Measurements from ENCODE around the gene ABCF2.

Gene ABCF2

DNA sequence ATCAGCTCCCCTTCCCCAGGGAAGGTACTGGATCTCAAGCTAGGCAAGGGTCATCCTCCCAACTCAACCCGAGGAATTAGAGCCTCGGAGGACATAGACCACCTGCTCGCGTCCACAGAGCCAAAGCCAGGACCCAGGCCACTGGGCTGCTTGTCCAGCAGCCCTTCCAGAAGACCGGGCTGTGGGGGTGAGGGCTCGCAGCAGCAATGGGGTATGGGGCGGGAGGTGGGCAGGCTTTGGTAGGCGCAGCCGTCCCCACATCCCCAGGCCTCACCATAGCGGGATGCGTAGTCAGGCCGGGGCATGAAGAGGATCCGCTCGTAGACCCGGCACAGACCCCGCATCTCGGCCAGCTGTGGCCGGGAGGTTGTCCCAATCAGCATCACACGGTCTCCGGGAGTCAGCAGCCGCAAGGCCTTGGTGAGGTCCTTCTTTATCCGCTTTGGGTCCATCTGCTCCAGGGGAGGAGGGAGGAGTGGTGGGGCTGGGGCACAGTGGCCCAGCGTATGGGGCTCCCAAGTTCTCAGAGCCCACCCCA lies 34.9 kb downstream of the ABCF2 start:
- H3K4me1 ChIP-seq, result peaks cover 8 to 34% (median 23%) of the 10 kb centered on the region in 10 experiments
- no peak overlapping the region for H3K4me3 ChIP-seq
- H3K9ac ChIP-seq, result no peak overlapping the region
- H3K27ac ChIP-seq, result no peak overlapping the region
- H3K36me3 ChIP-seq, result no peaks in the 10 kb centered on the region
- TF ChIP-seq Cebpa-rat (IDR thresholded peaks at IDR 0.05), result no peak
- H3K9me3 ChIP-seq (replicated peaks in 1 of 11), result no peaks in the 10 kb centered on the region
- peaks cover 0 to 38% (median 6%) of the 10 kb centered on the region in 11 experiments; a peak in 13 of 22 replicates for H4K20me1 ChIP-seq
- peaks cover 44 to 99% (median 88%) of the 10 kb centered on the region in 11 experiments for H3K27me3 ChIP-seq
- H3K4me2 ChIP-seq, result no peak overlapping the region

GRCh38 chr7:151191544-151191943 lies 35.5 kb downstream of the ABCF2 start:
- no peaks in the 10 kb centered on the region for H3K9me3 ChIP-seq (replicated peaks in 1 of 11)
- no peaks in the 10 kb centered on the region for H3K36me3 ChIP-seq
- no peak overlapping the region for H3K4me3 ChIP-seq
- H4K20me1 ChIP-seq, result peaks cover 0 to 34% (median 8%) of the 10 kb centered on the region in 11 experiments; a peak in 13 of 22 replicates
- H3K9ac ChIP-seq, result no peak overlapping the region
- H3K4me2 ChIP-seq, result no peak overlapping the region
- peaks cover 8 to 40% (median 26%) of the 10 kb centered on the region in 10 experiments for H3K4me1 ChIP-seq
- H3K27ac ChIP-seq, result no peak overlapping the region
- TF ChIP-seq Cebpa-rat (IDR thresholded peaks at IDR 0.05), result no peak
- peaks cover 42 to 99% (median 88%) of the 10 kb centered on the region in 11 experiments for H3K27me3 ChIP-seq

- no peaks in the 10 kb centered on the region for H3K9me3 ChIP-seq (replicated peaks in 1 of 11)
- TF ChIP-seq Cebpa-rat (IDR thresholded peaks at IDR 0.05), result no peak
- peak overlapping the region in 1 of 11 experiments; percentile 94; a peak in 1 of 22 replicates for H3K4me2 ChIP-seq
- no peak overlapping the region for H3K27ac ChIP-seq
- H4K20me1 ChIP-seq, result peaks cover 0 to 30% (median 8%) of the 10 kb centered on the region in 11 experiments; a peak in 13 of 22 replicates
- peaks cover 8 to 35% (median 22%) of the 10 kb centered on the region in 10 experiments for H3K4me1 ChIP-seq
- no peak overlapping the region for H3K4me3 ChIP-seq
- H3K36me3 ChIP-seq, result no peaks in the 10 kb centered on the region
- no peak overlapping the region for H3K9ac ChIP-seq
- peaks cover 23 to 89% (median 66%) of the 10 kb centered on the region in 11 experiments for H3K27me3 ChIP-seq
Measured at GRCh38 chr7:151189038-151189437, 38.0 kb downstream of the ABCF2 start.

DNA sequence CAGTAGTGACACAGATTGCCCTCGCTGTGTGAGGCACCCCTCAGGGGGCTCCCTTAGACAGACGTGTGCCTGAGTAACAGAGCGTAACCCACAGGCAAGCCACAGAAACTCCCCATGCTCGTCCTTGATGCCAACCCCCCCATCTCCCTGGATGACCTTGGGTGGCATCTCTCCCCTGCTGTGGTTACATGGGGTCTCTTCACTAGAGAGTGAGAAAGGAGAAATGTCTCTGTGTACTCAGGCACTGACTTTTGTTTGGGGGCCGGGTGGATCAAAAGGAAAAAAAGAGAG lies 38.8 kb downstream of the ABCF2 start:
- Histone ChIP-seq H3K27ac (no peak overlapping the region), H3K27me3 (peaks cover 23 to 81% (median 63%) of the 10 kb centered on the region in 11 experiments), H3K4me1 (peaks cover 8 to 35% (median 22%) of the 10 kb centered on the region in 10 experiments), H3K9me3 (replicated peaks in 1 of 11) (no peaks in the 10 kb centered on the region), H3K36me3 (no peaks in the 10 kb centered on the region), H3K4me3 (no peak overlapping the region), H3K9ac (peak overlapping the region in 1 of 11 experiments; percentile 32; a peak in 2 of 22 replicates), H4K20me1 (peaks cover 0 to 30% (median 8%) of the 10 kb centered on the region in 11 experiments; a peak in 13 of 22 replicates), H3K4me2 (peak overlapping the region; percentile 6 to 94 (median 75); a peak in 20 of 22 replicates)
- no peak for TF ChIP-seq Cebpa-rat (IDR thresholded peaks at IDR 0.05)

GRCh38 chr7:151187409-151188251 lies 39.4 kb downstream of the ABCF2 start:
- Histone ChIP-seq H3K27me3 (peaks cover 23 to 75% (median 57%) of the 10 kb centered on the region in 11 experiments), H3K36me3 (no peaks in the 10 kb centered on the region), H3K9me3 (replicated peaks in 1 of 11) (no peaks in the 10 kb centered on the region), H3K9ac (peak overlapping the region in 2 of 11 experiments; percentile 16 to 32; a peak in 3 of 22 replicates), H3K4me1 (peaks cover 8 to 35% (median 22%) of the 10 kb centered on the region in 10 experiments), H4K20me1 (peaks cover 0 to 30% (median 8%) of the 10 kb centered on the region in 11 experiments; a peak in 13 of 22 replicates), H3K4me2 (peak overlapping the region; percentile 6 to 94 (median 75); a peak in 21 of 22 replicates), H3K4me3 (no peak overlapping the region), H3K27ac (no peak overlapping the region)
- no peak for TF ChIP-seq Cebpa-rat (IDR thresholded peaks at IDR 0.05)

DNA sequence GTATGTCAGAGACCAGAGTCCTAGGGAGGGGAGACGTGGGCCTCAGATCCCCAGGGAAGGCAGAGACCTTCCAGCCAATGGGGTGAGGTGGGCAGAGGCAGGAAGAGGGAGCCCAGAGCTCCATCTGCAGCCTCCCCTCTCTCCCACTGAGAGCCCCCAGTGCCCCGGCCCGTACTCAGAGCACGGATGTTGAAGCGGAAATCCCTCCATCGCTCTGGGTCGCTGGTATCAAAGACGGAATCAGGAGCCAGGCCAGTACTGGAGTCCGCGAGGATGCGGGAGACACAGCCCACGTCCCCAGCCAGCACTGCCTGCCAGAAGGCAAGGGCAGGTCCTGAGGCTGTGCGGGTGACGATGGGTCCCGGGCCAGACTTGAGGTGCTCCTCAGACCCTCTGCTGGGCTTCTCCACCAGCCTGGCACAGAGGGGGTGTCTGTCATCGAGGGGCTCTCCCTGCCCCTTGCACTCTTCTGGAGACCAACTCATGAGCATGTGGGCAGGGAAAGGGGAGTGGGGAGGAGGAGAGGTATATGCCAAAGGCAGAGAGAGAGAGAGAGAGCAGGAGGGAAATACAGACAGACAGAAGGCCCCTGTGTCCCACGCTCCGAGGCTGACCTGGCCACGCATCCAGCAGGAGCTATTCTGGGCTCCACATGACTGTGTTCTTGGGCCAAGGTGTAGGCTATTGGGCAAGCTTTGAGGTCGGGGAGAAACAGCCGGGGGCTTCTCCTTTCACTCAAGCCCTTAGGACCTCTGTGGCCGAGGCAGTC lies 40.2 kb downstream of the ABCF2 start, which contains the start of gene ASB10:
Gene ASB10 (minus strand): TSS at position 611 of the 769 bp plus-strand sequence. CDS start 120 bp downstream, at position 491.
- H3K9me3 ChIP-seq (replicated peaks in 1 of 11), result no peaks in the 10 kb centered on the region
- H3K27ac ChIP-seq, result no peak within 1 kb of the TSS
- no peaks in the 10 kb centered on the region for H3K36me3 ChIP-seq
- peak within 1 kb of the TSS in 2 of 11 experiments; percentile 16 to 32; a peak in 3 of 22 replicates for H3K9ac ChIP-seq
- peaks cover 23 to 67% (median 50%) of the 10 kb centered on the region in 11 experiments for H3K27me3 ChIP-seq
- peaks cover 8 to 35% (median 22%) of the 10 kb centered on the region in 10 experiments for H3K4me1 ChIP-seq
- peak within 1 kb of the TSS; percentile 6 to 94 (median 75); a peak in 21 of 22 replicates for H3K4me2 ChIP-seq
- H3K4me3 ChIP-seq, result no peak within 1 kb of the TSS
- no peak for TF ChIP-seq Cebpa-rat (IDR thresholded peaks at IDR 0.05)
- H4K20me1 ChIP-seq, result peaks cover 0 to 30% (median 8%) of the 10 kb centered on the region in 11 experiments; a peak in 12 of 22 replicates

DNA sequence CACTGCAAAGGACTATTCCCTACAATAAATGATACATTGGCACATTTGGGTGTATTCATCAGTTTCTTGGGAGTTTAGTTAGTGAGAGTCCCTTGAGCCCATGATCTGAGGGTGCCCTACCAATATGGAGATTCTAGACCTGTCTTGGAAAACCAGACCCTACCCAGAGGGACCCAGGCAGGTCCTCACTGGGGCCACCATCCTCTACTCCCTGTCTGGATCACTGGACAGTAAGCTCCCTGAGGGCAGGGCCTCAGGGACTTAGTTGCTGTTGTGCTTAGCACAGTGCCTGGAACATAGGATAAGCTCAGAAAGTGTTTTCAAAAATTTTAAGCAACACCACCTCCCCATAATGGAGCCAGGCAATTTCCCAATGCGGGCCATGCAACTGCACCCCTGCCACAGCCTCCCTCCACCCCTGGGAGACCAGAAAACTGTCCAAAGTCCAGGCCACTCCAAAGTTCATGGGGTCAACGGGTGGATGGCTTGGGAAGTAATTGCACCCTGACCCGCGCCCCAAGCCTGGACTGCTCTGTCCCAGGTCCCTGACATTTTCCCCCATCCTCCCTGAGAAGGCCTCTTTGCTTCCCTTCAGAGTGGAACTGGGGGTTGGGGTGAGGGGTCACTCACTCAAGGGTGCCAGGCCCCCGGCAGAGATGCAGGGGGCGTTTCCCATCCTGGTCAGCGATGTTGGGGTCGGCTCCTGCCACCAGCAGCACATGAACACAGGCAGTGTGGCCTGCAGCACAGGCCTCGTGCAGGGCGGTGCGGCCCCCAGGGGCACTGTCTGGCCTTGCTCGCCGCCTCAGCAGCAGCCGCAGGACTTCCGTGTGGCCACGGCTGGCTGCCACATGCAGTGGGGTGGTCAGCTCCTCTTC lies 41.0 kb downstream of the ABCF2 start:
- H3K4me1 ChIP-seq, result peaks cover 8 to 35% (median 22%) of the 10 kb centered on the region in 10 experiments
- no peak for TF ChIP-seq Cebpa-rat (IDR thresholded peaks at IDR 0.05)
- H3K4me3 ChIP-seq, result no peak overlapping the region
- H3K27me3 ChIP-seq, result peaks cover 23 to 59% (median 42%) of the 10 kb centered on the region in 11 experiments
- H3K4me2 ChIP-seq, result 0 out of 22 replicates have a peak overlapping the region, but pooled peaks of 1 of the 11 experiments have one; percentile 90
- H4K20me1 ChIP-seq, result peaks cover 0 to 28% (median 8%) of the 10 kb centered on the region in 11 experiments; a peak in 11 of 22 replicates
- no peaks in the 10 kb centered on the region for H3K9me3 ChIP-seq (replicated peaks in 1 of 11)
- no peak overlapping the region for H3K9ac ChIP-seq
- H3K27ac ChIP-seq, result no peak overlapping the region
- no peaks in the 10 kb centered on the region for H3K36me3 ChIP-seq

DNA sequence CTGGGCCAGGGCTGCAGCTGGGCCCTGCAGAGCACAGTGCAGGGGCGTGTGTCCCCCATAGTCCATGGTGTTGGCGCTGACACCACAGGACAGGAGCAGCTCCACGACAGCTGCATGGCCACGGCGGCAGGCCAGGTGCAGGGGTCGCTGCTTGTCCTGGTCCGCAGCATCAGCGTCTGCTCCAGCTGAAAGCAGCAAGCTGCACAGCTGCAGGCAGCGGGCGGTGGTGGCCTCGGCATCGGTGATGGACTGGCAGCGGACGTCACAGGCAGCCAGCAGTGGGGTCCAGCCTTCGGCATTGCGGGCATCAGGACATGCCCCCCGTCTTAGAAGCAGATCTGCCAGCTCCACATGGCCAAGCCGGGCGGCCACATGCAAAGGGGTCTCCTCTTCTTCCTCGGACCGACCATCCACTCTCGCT lies 46.0 kb downstream of the ABCF2 start:
- Histone ChIP-seq H3K9me3 (replicated peaks in 1 of 11) (no peaks in the 10 kb centered on the region), H3K36me3 (no peaks in the 10 kb centered on the region), H3K27me3 (peaks cover 0 to 9% (median 0%) of the 10 kb centered on the region in 11 experiments; a peak in 3 of 22 replicates), H3K27ac (no peak overlapping the region), H3K4me1 (no peaks in the 10 kb centered on the region), H3K9ac (no peak overlapping the region), H3K4me3 (no peak overlapping the region), H3K4me2 (no peak overlapping the region), H4K20me1 (peaks cover 0 to 5% (median 0%) of the 10 kb centered on the region in 11 experiments; a peak in 3 of 22 replicates)
- TF ChIP-seq Cebpa-rat (IDR thresholded peaks at IDR 0.05), result no peak
